ENCODE measurements around the gene KBTBD2.
A peak's percentile ranks its signal among the peaks of the same experiment; 100 is the strongest.

KBTBD2 gene

GRCh38 chr7:32893722-32894121, 2.2 kb upstream of the KBTBD2 start:
- ChIA-PET CTCF (interaction anchor here (1.3 to 2.3 kb wide), 3 partner anchors 11 to 47 kb away, joined by 5 to 8 read pairs (median 6); no protein-coding TSS in a partner anchor), POLR2A (no interaction called here)
- TF ChIP-seq CTCF (IDR thresholded peaks at IDR 0.05; ENCODE audit: control extremely low read depth, extremely low read depth, low read depth, missing control alignments): no peak
- DNase-seq (ENCODE audit: extremely low spot score): no peak

GRCh38 chr7:32893207-32893524, 1.6 kb upstream of the KBTBD2 start:
- POLR2A ChIA-PET: no interaction called here
- TF ChIP-seq CTCF (IDR thresholded peaks at IDR 0.05; ENCODE audit: control extremely low read depth, extremely low read depth, low read depth, missing control alignments): no peak
- CTCF ChIA-PET: interaction anchor here (1.2 to 2.3 kb wide), 3 partner anchors 8 to 47 kb away, joined by 6 to 8 read pairs (median 6); no protein-coding TSS in a partner anchor
- DNase-seq (ENCODE audit: extremely low spot score): no peak

- no peak for TF ChIP-seq CTCF (IDR thresholded peaks at IDR 0.05; ENCODE audit: control extremely low read depth, extremely low read depth, low read depth, missing control alignments)
- POLR2A ChIA-PET: no interaction called here
- DNase-seq (ENCODE audit: extremely low spot score): peak; percentile 23
- CTCF ChIA-PET: interaction anchor here (1.2 to 3.8 kb wide), 3 partner anchors 8 to 46 kb away, joined by 6 to 24 read pairs (median 6); no protein-coding TSS in a partner anchor
These were observed 1.1 kb upstream of the KBTBD2 start for GRCh38 chr7:32892521-32893206.

- TF ChIP-seq CTCF (IDR thresholded peaks at IDR 0.05; ENCODE audit: control extremely low read depth, extremely low read depth, low read depth, missing control alignments): no peak
- ChIA-PET CTCF (interaction anchor here (1.2 to 3.8 kb wide), 3 partner anchors 9 to 45 kb away, joined by 6 to 24 read pairs (median 6); no protein-coding TSS in a partner anchor), POLR2A (no interaction called here)
- peak; percentile 91 for DNase-seq (ENCODE audit: extremely low spot score)
These were observed 400 bp upstream of the KBTBD2 start for GRCh38 chr7:32891800-32892520.

- ChIA-PET POLR2A (interaction anchor here (1.1 kb wide), 1 partner anchor 44 kb away, joined by 3 read pairs; no protein-coding TSS in a partner anchor), CTCF (interaction anchor here (1.2 to 3.8 kb wide), 4 partner anchors 11 to 220 kb away, joined by 3 to 24 read pairs (median 7); partner anchors contain the start of gene RP9)
- no peak for DNase-seq (ENCODE audit: extremely low spot score)
- no peak for TF ChIP-seq CTCF (IDR thresholded peaks at IDR 0.05; ENCODE audit: control extremely low read depth, extremely low read depth, low read depth, missing control alignments)
These were observed 842 bp downstream of the KBTBD2 start for GRCh38 chr7:32890793-32891042.

GRCh38 chr7:32890010-32890792, 1.4 kb downstream of the KBTBD2 start:
- ChIA-PET POLR2A (interaction anchor here (1.1 kb wide), 1 partner anchor 43 kb away, joined by 3 read pairs; no protein-coding TSS in a partner anchor), CTCF (interaction anchor here (1.2 to 3.8 kb wide), 6 partner anchors 11 to 220 kb away, joined by 3 to 24 read pairs (median 4); partner anchors contain the start of gene RP9)
- peak; percentile 62 for DNase-seq (ENCODE audit: extremely low spot score)
- no peak for TF ChIP-seq CTCF (IDR thresholded peaks at IDR 0.05; ENCODE audit: control extremely low read depth, extremely low read depth, low read depth, missing control alignments)
